ENCODE data around the gene SLC5A4.

GRCh38 chr22:32202161-32202538 is 53.0 kb downstream of the SLC5A4 start:
- no peak for TF ChIP-seq CTCF (IDR thresholded peaks at IDR 0.05; ENCODE audit: low read depth, low read length)
- TF ChIP-seq EZH2phosphoT487 (IDR thresholded peaks at IDR 0.05; ENCODE audit: low read depth): no peak
